Colonic mucosa (tissue), 4 donors: ENCODE data around the gene DPT. TPM values are rescaled to one million over a fixed set of nuclear protein-coding genes. Genes with fewer than 3 reads are reported as not detected.

Experiments used
- DNase-seq: peaks from one replicate; pipeline ENCODE4 v3.0.0-alpha.2; 2020
- H3K27ac ChIP-seq: fragments of 200-600 bp; one replicate; pipeline ENCODE4 v1.8.0; 2021
- H3K27me3 ChIP-seq: fragments of 200-600 bp; one replicate; pipeline ENCODE4 v1.8.0; 2021
- H3K36me3 ChIP-seq: fragments of 200-600 bp; one replicate; pipeline ENCODE4 v1.8.0; 2021
- H3K4me1 ChIP-seq: fragments of 200-600 bp; one replicate; pipeline ENCODE4 v1.8.0; 2021; ENCODE audit warnings: mild to moderate bottlenecking
- H3K4me3 ChIP-seq: fragments of 200-600 bp; one replicate; pipeline ENCODE4 v1.8.0; 2021
- H3K9ac ChIP-seq, 2 donors: one replicate each; pipeline ENCODE4 v1.7.0; 2013; ENCODE audit warnings: control low read depth in 2 of 2, low read depth in 2 of 2, low read length in 2 of 2
- H3K9me3 ChIP-seq: fragments of 200-600 bp; one replicate; pipeline ENCODE4 v1.8.0; 2021
- intact Hi-C: fragments of 100-400 bp; cut with DNase I; formaldehyde crosslinking; loops from one replicate; pipeline ENCODE4 v1.14.1; 2022
- total RNA-seq, 2 donors: library from RNA; stranded (reverse); fragmentation: NEBNext Ultra II Directional in 1 of 2; extraction: Animal tissue kit (Norgen Biotek cat#: 25700) in 1 of 2; gene quantifications; one replicate each; pipeline ENCODE4 v1.2.1, GENCODE V29; 2021
- TF ChIP-seq, protein P1 (sequence below): fragments of 200-600 bp; IDR thresholded peaks from one replicate; pipeline ENCODE4 v1.8.0; 2022; ENCODE audit warnings: antibody characterized with exemption, mild to moderate bottlenecking
- donor health status: healthy.
- donor health status: DM: no; HTN: no; CAD: no.
- donor health status: DM: no; HTN: no; CAD: no.

The DPT gene
- total RNA-seq, 2 donors from 2014 or later = 1.2 to 16.2 TPM

DNA sequence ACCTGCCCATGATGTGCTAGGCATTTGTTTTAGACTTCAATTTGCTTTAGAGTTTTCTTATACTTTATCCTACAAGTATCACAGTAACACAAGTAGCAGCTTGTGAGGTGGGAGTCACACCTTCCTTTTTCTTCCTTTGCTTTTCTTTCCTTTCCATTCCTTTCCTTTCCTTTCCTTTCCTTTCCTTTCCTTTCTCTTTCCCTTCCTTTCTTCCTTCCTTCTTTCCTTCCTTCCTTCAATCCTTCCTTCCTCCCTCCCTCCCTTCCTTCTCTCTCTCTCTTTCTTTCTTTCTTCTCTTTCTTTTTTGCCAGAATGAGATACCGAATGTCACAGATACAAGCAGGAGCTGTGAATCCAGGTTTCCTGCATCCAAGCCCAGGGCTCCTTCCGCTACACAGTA, 3.9 kb downstream of the DPT start:
- no peaks in the 10 kb centered on the region for H3K36me3 ChIP-seq
- H3K27ac ChIP-seq = no peak overlapping the region
- H3K4me1 ChIP-seq = no peaks in the 10 kb centered on the region
- no peak overlapping the region for H3K9ac ChIP-seq
- H3K4me3 ChIP-seq = no peak overlapping the region
- DNase-seq = no peak
- no peaks in the 10 kb centered on the region for H3K9me3 ChIP-seq
- TF ChIP-seq, protein P1, sequence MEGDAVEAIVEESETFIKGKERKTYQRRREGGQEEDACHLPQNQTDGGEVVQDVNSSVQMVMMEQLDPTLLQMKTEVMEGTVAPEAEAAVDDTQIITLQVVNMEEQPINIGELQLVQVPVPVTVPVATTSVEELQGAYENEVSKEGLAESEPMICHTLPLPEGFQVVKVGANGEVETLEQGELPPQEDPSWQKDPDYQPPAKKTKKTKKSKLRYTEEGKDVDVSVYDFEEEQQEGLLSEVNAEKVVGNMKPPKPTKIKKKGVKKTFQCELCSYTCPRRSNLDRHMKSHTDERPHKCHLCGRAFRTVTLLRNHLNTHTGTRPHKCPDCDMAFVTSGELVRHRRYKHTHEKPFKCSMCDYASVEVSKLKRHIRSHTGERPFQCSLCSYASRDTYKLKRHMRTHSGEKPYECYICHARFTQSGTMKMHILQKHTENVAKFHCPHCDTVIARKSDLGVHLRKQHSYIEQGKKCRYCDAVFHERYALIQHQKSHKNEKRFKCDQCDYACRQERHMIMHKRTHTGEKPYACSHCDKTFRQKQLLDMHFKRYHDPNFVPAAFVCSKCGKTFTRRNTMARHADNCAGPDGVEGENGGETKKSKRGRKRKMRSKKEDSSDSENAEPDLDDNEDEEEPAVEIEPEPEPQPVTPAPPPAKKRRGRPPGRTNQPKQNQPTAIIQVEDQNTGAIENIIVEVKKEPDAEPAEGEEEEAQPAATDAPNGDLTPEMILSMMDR = no peak
- H3K27me3 ChIP-seq = no peaks in the 10 kb centered on the region
- intact Hi-C loops = no loop called here

DNA sequence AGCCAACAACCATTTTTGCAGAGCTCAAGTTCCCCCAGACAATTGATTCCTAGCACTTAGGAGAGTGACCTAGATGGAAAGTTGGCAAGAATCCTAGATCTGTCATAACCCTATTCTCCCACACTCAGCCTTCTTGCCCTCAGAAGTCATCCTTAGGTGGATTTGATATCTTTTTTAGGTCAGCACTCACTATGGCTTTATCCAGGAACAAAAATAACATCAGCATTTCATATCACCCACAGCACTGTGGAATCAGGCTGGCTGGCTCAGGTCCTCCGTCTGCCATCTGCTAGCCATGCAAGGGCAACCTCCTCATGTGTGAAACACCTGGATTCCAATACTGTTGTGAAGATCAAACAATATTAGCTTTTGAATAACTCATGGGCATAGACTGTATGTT, 6.0 kb downstream of the DPT start:
- H3K9me3 ChIP-seq = no peaks in the 10 kb centered on the region
- intact Hi-C loops = no loop called here
- H3K36me3 ChIP-seq = no peaks in the 10 kb centered on the region
- H3K4me1 ChIP-seq = no peaks in the 10 kb centered on the region
- no peaks in the 10 kb centered on the region for H3K27me3 ChIP-seq
- no peak overlapping the region for H3K9ac ChIP-seq
- H3K4me3 ChIP-seq = no peak overlapping the region
- TF ChIP-seq, protein P1 = no peak
- DNase-seq = no peak
- H3K27ac ChIP-seq = no peak overlapping the region

DNA sequence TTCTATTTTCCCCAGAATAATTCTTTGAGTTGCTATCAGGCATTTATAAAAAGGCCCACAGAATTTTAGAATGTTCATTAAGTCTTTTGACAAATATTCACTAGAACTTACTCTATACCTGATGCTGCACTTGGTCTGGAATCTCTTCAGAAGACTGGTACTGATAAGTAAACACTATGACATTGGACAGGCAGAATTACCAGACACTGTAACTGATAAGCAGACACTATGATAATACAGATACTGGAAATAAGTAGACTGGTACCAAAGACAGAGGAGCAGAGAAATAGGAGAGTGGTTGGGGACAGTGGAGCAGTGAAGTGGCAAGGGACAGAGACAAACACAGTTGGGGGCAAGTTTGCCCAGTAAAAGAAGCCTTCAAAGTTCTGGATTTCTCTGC, 8.2 kb downstream of the DPT start:
- TF ChIP-seq, protein P1 = no peak
- intact Hi-C loops = no loop called here

DNA sequence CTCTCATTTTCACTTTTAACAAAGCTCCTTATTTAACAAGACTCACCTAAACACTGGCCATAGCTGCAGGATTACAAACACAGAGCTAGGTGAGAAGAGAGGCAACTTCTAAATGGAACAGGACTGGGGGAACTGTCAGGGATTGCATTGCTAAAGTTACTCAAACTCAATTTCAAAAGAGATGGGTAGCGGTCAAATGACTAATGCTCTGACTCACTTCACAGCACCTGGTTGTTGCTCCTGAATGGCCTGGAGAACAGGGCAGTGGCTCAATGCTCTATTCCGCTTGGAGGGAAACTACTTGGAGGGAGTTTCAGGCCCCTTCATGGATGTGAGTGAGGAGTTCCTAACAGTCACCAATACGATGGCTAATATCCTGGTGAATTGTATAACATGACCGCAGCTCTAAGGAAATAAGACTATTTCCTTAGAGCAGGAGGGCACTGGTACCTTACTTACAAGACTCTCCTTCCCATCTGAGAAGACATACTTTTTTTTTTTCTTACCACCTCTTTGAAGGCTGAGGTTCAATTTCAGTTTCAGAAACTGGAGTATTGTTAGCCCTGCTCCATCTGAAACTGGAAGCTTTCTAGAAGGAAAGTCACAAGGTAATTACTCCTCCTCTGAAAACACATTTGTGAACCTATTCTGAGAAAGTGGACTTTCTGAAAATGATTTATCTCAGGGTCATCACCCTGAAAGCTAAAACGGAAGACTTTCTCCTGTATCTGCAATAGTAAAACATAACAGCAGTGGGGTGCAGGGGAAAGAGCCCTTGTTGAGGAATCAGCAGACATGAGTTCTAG, 9.5 kb downstream of the DPT start:
- intact Hi-C loops = no loop called here
- Histone ChIP-seq H3K36me3 (no peaks in the 10 kb centered on the region), H3K4me3 (no peak overlapping the region), H3K9me3 (no peaks in the 10 kb centered on the region), H3K9ac (no peak overlapping the region), H3K4me1 (no peaks in the 10 kb centered on the region), H3K27ac (no peak overlapping the region), H3K27me3 (no peaks in the 10 kb centered on the region)
- TF ChIP-seq, protein P1 = no peak
- no peak for DNase-seq

More for the DNA sequence above, 8.2 kb downstream of the DPT start:
- no peaks in the 10 kb centered on the region for H3K4me1 ChIP-seq
- no peak overlapping the region for H3K27ac ChIP-seq
- H3K9ac ChIP-seq = no peak overlapping the region
- H3K36me3 ChIP-seq = no peaks in the 10 kb centered on the region
- no peak for DNase-seq
- H3K4me3 ChIP-seq = no peak overlapping the region
- H3K9me3 ChIP-seq = no peaks in the 10 kb centered on the region
- no peaks in the 10 kb centered on the region for H3K27me3 ChIP-seq

DNA sequence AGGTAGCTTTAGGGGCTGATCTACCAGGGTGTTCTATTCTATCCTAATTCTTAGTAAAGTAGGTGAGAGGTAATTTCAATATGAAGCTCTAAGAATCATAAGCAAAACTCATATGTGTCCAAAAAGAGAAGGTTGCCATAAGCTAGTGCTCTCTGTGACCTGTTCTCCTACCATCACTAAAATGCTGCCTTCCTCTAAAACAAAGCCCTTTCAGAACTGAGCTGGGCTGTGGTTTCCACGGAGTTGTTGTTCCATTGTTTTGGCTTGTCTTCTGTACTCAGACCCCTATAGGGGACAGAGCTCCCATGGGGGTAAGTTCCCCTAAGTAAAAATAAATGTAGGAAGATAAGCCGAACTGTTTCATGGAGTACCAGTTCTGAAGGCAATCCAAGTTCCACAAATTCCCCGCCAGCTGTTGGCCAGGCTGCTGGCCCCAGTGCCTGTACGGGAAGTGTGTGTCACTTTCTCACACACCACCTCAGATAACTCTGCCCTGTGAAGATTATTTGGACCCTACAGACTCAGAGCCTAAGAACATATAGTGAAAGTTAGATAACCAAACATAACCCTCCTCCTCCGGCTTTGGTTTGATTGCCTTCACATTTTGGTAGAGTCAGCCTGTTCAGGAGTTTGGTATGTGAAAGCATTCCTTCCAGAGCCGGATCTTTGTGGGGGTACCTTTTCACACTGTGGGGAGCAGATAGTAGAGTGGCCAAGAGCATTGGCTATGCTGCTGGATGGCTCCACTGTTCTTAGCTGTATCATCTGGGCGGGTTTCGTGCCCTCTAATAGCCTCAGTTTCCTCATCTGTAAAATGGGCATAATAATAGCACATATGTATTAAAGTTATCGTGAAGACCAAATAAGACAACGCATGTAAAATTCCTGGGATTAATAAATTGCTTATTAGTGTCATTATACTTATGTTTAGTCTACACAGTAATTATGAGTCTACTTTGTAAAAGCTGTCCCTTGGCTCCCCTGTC, 10.8 kb downstream of the DPT start:
- Histone ChIP-seq H3K4me1 (no peaks in the 10 kb centered on the region), H3K9me3 (no peaks in the 10 kb centered on the region), H3K36me3 (no peaks in the 10 kb centered on the region), H3K9ac (no peak overlapping the region), H3K27me3 (no peaks in the 10 kb centered on the region), H3K27ac (no peak overlapping the region), H3K4me3 (no peak overlapping the region)
- DNase-seq = no peak
- TF ChIP-seq, protein P1 = no peak
- intact Hi-C loops = no loop called here
